VCaP (cell line): ENCODE results near the gene LYZL2.
"Not testable (repeated sequence)": the region's sequence is repeated elsewhere in the genome, so short reads cannot be mapped to it uniquely, and the experiment has no call there.

Experiments
- H3K27ac ChIP-seq: fragments of 450-650 bp; 2 replicates; pipeline ENCODE4 v1.5.1; 2017
- TF ChIP-seq, protein P1 (sequence below): fragments of 450-650 bp; conservative IDR thresholded peaks from 2 replicates; pipeline ENCODE4 v1.5.1; 2017; ENCODE audit warnings: mild to moderate bottlenecking, moderate library complexity

The LYZL2 gene

GRCh38 chr10:30629653-30630052 lies at the start of gene LYZL2:
Gene LYZL2 (minus strand): TSS chr10:30629753. CDS start chr10:30626915, 2,838 bp downstream.
- TF ChIP-seq, protein P1, sequence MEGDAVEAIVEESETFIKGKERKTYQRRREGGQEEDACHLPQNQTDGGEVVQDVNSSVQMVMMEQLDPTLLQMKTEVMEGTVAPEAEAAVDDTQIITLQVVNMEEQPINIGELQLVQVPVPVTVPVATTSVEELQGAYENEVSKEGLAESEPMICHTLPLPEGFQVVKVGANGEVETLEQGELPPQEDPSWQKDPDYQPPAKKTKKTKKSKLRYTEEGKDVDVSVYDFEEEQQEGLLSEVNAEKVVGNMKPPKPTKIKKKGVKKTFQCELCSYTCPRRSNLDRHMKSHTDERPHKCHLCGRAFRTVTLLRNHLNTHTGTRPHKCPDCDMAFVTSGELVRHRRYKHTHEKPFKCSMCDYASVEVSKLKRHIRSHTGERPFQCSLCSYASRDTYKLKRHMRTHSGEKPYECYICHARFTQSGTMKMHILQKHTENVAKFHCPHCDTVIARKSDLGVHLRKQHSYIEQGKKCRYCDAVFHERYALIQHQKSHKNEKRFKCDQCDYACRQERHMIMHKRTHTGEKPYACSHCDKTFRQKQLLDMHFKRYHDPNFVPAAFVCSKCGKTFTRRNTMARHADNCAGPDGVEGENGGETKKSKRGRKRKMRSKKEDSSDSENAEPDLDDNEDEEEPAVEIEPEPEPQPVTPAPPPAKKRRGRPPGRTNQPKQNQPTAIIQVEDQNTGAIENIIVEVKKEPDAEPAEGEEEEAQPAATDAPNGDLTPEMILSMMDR = no peak

DNA sequence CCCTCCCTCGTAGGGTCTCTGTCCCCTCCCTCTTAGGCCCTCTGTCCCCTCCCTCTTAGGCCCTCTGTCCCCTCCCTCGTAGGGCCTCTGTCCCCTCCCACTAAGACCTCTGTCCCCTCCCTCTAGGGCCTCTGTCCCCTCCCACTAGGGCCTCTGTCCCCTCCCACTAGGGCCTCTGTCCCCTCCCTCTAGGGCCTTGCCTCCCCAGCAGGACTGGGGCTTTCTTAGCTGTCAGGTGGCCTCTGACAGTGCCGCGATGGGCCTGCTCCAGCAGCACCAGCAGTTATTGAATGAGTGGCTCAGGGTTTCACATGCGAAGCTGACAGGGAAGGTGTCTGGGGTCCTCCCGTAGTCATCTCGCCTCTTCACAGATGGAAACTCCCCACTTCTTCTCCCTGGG lies 48.1 kb upstream of the LYZL2 start:
- not testable (repeated sequence) for H3K27ac ChIP-seq

More at GRCh38 chr10:30629653-30630052, at the start of gene LYZL2:
- no peak within 1 kb of the TSS for H3K27ac ChIP-seq

- not testable (repeated sequence) for H3K27ac ChIP-seq
Measured at GRCh38 chr10:30677146-30677545, 47.6 kb upstream of the LYZL2 start.

GRCh38 chr10:30675791-30676718 lies 46.5 kb upstream of the LYZL2 start:
- TF ChIP-seq, protein P1 = no peak
- H3K27ac ChIP-seq = no peak overlapping the region

DNA sequence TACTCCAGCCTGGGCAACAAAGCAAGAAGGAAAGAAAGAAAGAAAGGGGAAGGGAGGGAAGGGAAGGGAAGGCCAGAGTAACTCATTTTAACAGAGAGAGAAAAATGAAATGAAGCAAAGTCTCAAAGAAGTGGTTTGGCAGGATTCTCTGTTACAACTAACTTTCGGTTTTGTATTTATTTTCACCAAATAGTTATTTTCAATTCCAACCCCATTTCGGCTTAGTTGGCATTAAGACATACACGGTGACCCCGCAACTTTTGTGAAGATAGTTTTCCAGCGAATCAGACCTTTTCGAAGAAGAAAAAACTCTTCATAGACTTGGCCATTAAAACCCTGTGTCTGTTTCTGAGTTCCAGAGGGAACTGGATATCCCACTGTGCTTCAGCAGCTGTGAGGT lies 45.2 kb upstream of the LYZL2 start:
- no peak overlapping the region for H3K27ac ChIP-seq
- TF ChIP-seq, protein P1 = no peak

GRCh38 chr10:30673262-30673661 lies 43.7 kb upstream of the LYZL2 start:
- H3K27ac ChIP-seq = not testable (repeated sequence)

DNA sequence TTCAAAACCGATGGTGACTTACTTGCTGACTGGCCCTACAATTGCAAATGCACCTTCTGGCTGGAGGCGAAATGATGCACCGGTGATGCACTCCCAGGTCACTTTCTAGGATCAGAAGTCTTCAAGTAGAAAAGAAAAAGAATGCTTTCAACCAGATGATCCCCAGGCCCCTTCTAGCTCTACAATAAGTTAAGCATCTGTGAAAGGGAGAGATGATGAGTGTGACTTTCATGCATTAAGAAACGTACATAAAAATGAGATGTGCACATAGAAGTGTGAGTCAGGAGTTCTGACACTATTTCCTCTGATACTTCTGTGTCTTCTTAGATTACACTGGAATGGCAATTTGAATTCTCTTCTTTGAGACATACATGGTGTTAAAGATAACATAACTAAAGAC lies 42.8 kb upstream of the LYZL2 start:
- H3K27ac ChIP-seq = not testable (repeated sequence)

DNA sequence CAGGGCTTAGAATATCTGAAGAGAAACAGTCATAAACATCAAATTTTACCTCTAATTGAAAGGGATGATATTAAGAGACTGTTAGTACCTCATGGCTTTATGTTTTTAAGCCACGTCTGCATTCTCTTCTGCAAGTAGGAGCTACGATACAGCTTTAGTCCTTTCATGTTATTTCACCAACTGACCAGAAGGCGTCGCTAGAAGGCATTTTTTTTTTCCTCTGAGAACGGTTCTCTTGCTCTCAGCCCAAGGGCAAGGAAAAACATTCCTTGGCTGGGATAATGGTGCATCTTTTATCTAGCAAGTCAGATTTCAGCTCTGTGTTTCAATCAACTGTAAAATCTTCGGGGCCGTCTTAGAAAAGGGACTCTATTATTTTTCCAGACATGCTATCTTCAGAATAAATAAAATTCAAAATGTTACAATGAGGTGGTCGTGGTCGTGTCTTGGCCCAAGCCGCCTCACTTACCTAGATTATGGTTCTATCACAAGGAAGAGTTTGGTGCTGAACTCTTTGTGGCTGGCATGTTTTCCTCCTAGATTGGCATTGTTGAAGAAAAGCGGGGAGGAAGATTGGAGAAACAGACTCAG lies 41.6 kb upstream of the LYZL2 start:
- TF ChIP-seq, protein P1 = peak; percentile 81
- no peak overlapping the region for H3K27ac ChIP-seq

GRCh38 chr10:30667982-30668381 lies 38.4 kb upstream of the LYZL2 start:
- not testable (repeated sequence) for H3K27ac ChIP-seq

- H3K27ac ChIP-seq = not testable (repeated sequence)
Measured at GRCh38 chr10:30663403-30663802, 33.9 kb upstream of the LYZL2 start.

DNA sequence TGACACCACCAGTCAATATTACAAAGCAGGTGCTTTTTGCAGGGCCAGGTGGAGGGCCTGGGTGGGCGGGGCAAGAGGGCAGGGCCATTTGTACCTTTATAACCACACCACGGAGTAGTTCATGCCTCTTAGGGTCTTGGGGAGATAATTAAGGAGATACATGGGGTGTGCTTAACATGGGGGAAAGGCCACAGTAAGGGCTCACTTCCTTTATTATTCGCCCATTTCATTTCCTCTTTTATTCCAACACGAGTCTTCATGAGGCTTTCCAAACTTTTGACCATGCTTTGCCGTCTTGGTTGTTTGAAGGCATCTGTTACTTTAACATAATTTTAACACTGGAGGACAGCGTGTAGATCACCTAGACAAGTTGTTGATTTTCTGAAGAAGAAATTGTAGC lies 33.3 kb upstream of the LYZL2 start:
- TF ChIP-seq, protein P1 = no peak
- H3K27ac ChIP-seq = no peak overlapping the region

GRCh38 chr10:30660314-30660713 lies 30.8 kb upstream of the LYZL2 start:
- H3K27ac ChIP-seq = not testable (repeated sequence)
